Measurements from ENCODE around the gene HDC.

- TF ChIP-seq CTCF (conservative IDR thresholded peaks at IDR 0.05; ENCODE audit: low read depth, low read length) = no peak
- TF ChIP-seq EZH2 (IDR thresholded peaks at IDR 0.05; ENCODE audit: borderline replicate concordance, low read depth, low read length, poor library complexity, severe bottlenecking) = no peak
These were observed 10.4 kb upstream of the HDC start for GRCh38 chr15:50275908-50276307.
